CD14-positive monocyte (primary cell): ENCODE measurements around the gene ABHD10. TPM values are rescaled to one million over a fixed set of nuclear protein-coding genes. Genes with fewer than 3 reads are reported as not detected.
A peak's percentile ranks its signal among the peaks of the same experiment; 100 is the strongest.

Source experiments
- DNase-seq, 3 donors: peaks; one replicate each; pipeline ENCODE4 v3.0.0-alpha.2; 2011 to 2022
- H2AFZ ChIP-seq: 2 replicates; pipeline ENCODE4 v1.6.0; 2012; ENCODE audit warnings: mild to moderate bottlenecking, low read depth, low read length, inconsistent platforms; ENCODE audit not compliant: insufficient read depth, poor library complexity, severe bottlenecking
- H3K27ac ChIP-seq, 2 donors: 1 replicate in 1 of 2; 2 replicates in 1 of 2; pipeline ENCODE4 v1.5.1; 2012 to 2013; ENCODE audit warnings: low read length in 2 of 2, control low read depth in 1 of 2, inconsistent platforms in 1 of 2, low read depth in 1 of 2, mild to moderate bottlenecking in 1 of 2
- H3K27me3 ChIP-seq, 2 donors: one replicate each; pipeline versions ENCODE4 v1.6.0 to v1.6.1; 2011 to 2013; ENCODE audit warnings: low read length in 2 of 2; ENCODE audit not compliant: control insufficient read depth in 2 of 2, insufficient read depth in 2 of 2
- H3K36me3 ChIP-seq, 2 donors: replicated peaks in 1 of 2; 1 replicate in 1 of 2; 2 replicates in 1 of 2; pipeline versions ENCODE4 v1.5.1 to v1.6.1; 2012 to 2013; ENCODE audit warnings: low read length in 2 of 2, control low read depth in 1 of 2, inconsistent platforms in 1 of 2, mild to moderate bottlenecking in 1 of 2; ENCODE audit not compliant: insufficient read depth in 2 of 2, control insufficient read depth in 1 of 2
- H3K4me1 ChIP-seq, 2 donors: 1 replicate in 1 of 2; 2 replicates in 1 of 2; pipeline versions ENCODE4 v1.5.1 to v1.6.1; 2012 to 2013; ENCODE audit warnings: low read length in 2 of 2, control low read depth in 1 of 2, inconsistent platforms in 1 of 2, mild to moderate bottlenecking in 1 of 2, moderate library complexity in 1 of 2; ENCODE audit not compliant: insufficient read depth in 2 of 2, control insufficient read depth in 1 of 2
- H3K4me2 ChIP-seq: replicated peaks from 2 replicates; pipeline ENCODE3; 2012; ENCODE audit warnings: low read length, moderate library complexity, mild to moderate bottlenecking; ENCODE audit not compliant: poor library complexity, severe bottlenecking; ENCODE audit errors: extremely low read depth
- H3K4me3 ChIP-seq, 3 experiments: fragments of 200-600 bp in 1 of 3; sonication (generic) in 1 of 3; replicated peaks in 1 of 3; 1 replicate in 2 of 3; 2 replicates in 1 of 3; pipeline ENCODE4 v1.5.1; 2011 to 2013; ENCODE audit warnings: low read length in 3 of 3, mild to moderate bottlenecking in 3 of 3, control low read depth in 2 of 3, low read depth in 2 of 3, inconsistent platforms in 1 of 3, moderate library complexity in 1 of 3
- H3K79me2 ChIP-seq: 2 replicates; pipeline ENCODE4 v1.6.0; 2012; ENCODE audit warnings: mild to moderate bottlenecking, control low read depth, inconsistent platforms, low read length, moderate library complexity; ENCODE audit not compliant: insufficient read depth
- H3K9ac ChIP-seq: 2 replicates; pipeline ENCODE4 v1.6.0; 2017; ENCODE audit warnings: low read length, mild to moderate bottlenecking; ENCODE audit not compliant: insufficient read depth, poor library complexity, severe bottlenecking
- H3K9me3 ChIP-seq, 2 donors: replicated peaks in 1 of 2; 1 replicate in 1 of 2; 2 replicates in 1 of 2; pipeline versions ENCODE4 v1.5.1 to v1.6.1; 2012 to 2013; ENCODE audit warnings: low read length in 2 of 2, control low read depth in 1 of 2; ENCODE audit not compliant: control insufficient read depth in 1 of 2, insufficient read depth in 1 of 2
- H4K20me1 ChIP-seq: 2 replicates; pipeline ENCODE4 v1.6.0; 2012; ENCODE audit warnings: mild to moderate bottlenecking, low read length, control low read depth, moderate library complexity; ENCODE audit not compliant: insufficient read depth
- H3K27ac Mint-ChIP-seq, 7 donors: one replicate each; pipeline ENCODE4 v1.8.0; 2020; ENCODE audit warnings: mild to moderate bottlenecking in 7 of 7, mixed read lengths in 7 of 7, moderate library complexity in 6 of 7, inconsistent platforms in 2 of 7
- H3K27me3 Mint-ChIP-seq, 3 donors: one replicate each; pipeline ENCODE4 v1.8.0; 2021 to 2022; ENCODE audit warnings: low read depth in 3 of 3, mild to moderate bottlenecking in 3 of 3, mixed read lengths in 3 of 3, moderate library complexity in 3 of 3, inconsistent platforms in 1 of 3
- H3K36me3 Mint-ChIP-seq, 2 donors: one replicate each; pipeline ENCODE4 v1.8.0; 2020; ENCODE audit warnings: mixed read lengths in 2 of 2, inconsistent platforms in 1 of 2, mild to moderate bottlenecking in 1 of 2
- H3K4me1 Mint-ChIP-seq: one replicate; pipeline ENCODE4 v1.8.0; 2020; ENCODE audit warnings: mild to moderate bottlenecking, mixed read lengths
- H3K4me3 Mint-ChIP-seq, 2 donors: one replicate each; pipeline ENCODE4 v1.8.0; 2020; ENCODE audit warnings: mild to moderate bottlenecking in 2 of 2, mixed read lengths in 2 of 2, moderate library complexity in 1 of 2
- H3K9me3 Mint-ChIP-seq, 7 donors: one replicate each; pipeline ENCODE4 v1.8.0; 2020 to 2022; ENCODE audit warnings: mixed read lengths in 7 of 7, mild to moderate bottlenecking in 6 of 7, moderate library complexity in 6 of 7, inconsistent platforms in 2 of 7
- WGBS: methylation state at CpG from one replicate; pipeline ENCODE4 v1.1.5; 2013; ENCODE audit warnings: missing lambda C conversion rate; ENCODE audit not compliant: insufficient coverage; 5-methylcytosine and 5-hydroxymethylcytosine counted together
- intact Hi-C, 2 donors: fragments of 100-400 bp; cut with micrococcal nuclease; formaldehyde crosslinking; loops; one replicate each; pipeline versions ENCODE4 v1.15.0 to v1.15.1; 2023
- polyA plus RNA-seq, 3 donors: library from polyadenylated mRNA; depleted of rRNA in 1 of 3; unstranded in 2 of 3; stranded (reverse) in 1 of 3; fragments of 300-500 nt in 2 of 3; fragments of >200 nt in 1 of 3; fragmentation: Illumina TruSeq in 2 of 3; gene quantifications; 1 replicate in 2 of 3; 2 replicates in 1 of 3; pipeline ENCODE4 v1.2.3, GENCODE V29; 2012 to 2021
- TF ChIP-seq, protein P1 (sequence below): fragments of 200-600 bp; IDR thresholded peaks from one replicate; pipeline ENCODE4 v1.8.0; 2022; ENCODE audit warnings: antibody characterized with exemption, mild to moderate bottlenecking

The ABHD10 gene
- polyA plus RNA-seq, 3 donors: 15.2 to 22.3 (median 17.0) TPM

DNA sequence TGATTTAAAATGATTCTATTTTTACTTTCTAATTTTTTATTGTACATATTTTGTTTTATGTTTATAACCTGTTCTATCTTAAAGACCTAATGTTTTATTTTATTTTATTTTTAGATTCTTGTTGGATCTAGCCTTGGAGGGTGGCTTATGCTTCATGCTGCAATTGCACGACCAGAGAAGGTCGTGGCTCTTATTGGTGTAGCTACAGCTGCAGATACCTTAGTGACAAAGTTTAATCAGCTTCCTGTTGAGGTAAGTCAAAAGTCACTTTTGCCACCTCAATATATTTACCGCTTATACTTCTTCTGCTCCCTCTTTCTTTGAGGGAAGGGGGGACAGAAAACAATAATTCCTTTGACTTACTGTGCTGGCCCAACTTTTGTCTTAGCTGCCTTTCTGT lies 8.0 kb downstream of the ABHD10 start:
- Histone ChIP-seq H3K9me3 (no peaks in the 10 kb centered on the region), H3K27ac (no peak overlapping the region), H3K36me3 (peaks cover 45 to 81% of the 10 kb centered on the region in 2 donors), H4K20me1 (peaks cover 80% of the 10 kb centered on the region), H3K27me3 (no peaks in the 10 kb centered on the region), H3K4me2 (no peak overlapping the region), H3K79me2 (peaks cover 55% of the 10 kb centered on the region), H3K9ac (no peak overlapping the region), H3K4me1 (peaks cover 3 to 5% of the 10 kb centered on the region in 2 donors), H3K4me3 (no peak overlapping the region), H2AFZ (no peak overlapping the region)
- no peak for DNase-seq
- TF ChIP-seq, protein P1, sequence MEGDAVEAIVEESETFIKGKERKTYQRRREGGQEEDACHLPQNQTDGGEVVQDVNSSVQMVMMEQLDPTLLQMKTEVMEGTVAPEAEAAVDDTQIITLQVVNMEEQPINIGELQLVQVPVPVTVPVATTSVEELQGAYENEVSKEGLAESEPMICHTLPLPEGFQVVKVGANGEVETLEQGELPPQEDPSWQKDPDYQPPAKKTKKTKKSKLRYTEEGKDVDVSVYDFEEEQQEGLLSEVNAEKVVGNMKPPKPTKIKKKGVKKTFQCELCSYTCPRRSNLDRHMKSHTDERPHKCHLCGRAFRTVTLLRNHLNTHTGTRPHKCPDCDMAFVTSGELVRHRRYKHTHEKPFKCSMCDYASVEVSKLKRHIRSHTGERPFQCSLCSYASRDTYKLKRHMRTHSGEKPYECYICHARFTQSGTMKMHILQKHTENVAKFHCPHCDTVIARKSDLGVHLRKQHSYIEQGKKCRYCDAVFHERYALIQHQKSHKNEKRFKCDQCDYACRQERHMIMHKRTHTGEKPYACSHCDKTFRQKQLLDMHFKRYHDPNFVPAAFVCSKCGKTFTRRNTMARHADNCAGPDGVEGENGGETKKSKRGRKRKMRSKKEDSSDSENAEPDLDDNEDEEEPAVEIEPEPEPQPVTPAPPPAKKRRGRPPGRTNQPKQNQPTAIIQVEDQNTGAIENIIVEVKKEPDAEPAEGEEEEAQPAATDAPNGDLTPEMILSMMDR: no peak
- Mint-ChIP-seq H3K4me1 (peaks cover 18% of the 10 kb centered on the region), H3K27ac (peak overlapping the region in 1 of 7 donors; percentile 1), H3K36me3 (peaks cover 46 to 67% of the 10 kb centered on the region in 2 donors), H3K4me3 (no peak overlapping the region), H3K9me3 (no peaks in the 10 kb centered on the region), H3K27me3 (no peaks in the 10 kb centered on the region)
- intact Hi-C loops: no loop called here
- no CpG with 5 or more reads among the region's 3 CpGs for WGBS

- no peak overlapping the region for H3K9ac ChIP-seq
- no peaks in the 10 kb centered on the region for H3K27me3 ChIP-seq
- no CpG with 5 or more reads among the region's 3 CpGs for WGBS
- peak in 2 of 3 donors; percentile 30 to 38 for DNase-seq
- no peak overlapping the region for H3K27ac ChIP-seq
- no peak overlapping the region for H3K4me2 ChIP-seq
- Mint-ChIP-seq H3K27ac (peak overlapping the region in 1 of 7 donors; percentile 0), H3K4me3 (no peak overlapping the region), H3K9me3 (no peaks in the 10 kb centered on the region), H3K27me3 (no peaks in the 10 kb centered on the region), H3K4me1 (peaks cover 6% of the 10 kb centered on the region), H3K36me3 (peaks cover 57 to 62% of the 10 kb centered on the region in 2 donors)
- H3K36me3 ChIP-seq: peaks cover 62 to 85% of the 10 kb centered on the region in 2 donors
- H3K9me3 ChIP-seq: no peaks in the 10 kb centered on the region
- no peak overlapping the region for H2AFZ ChIP-seq
- peaks cover 32% of the 10 kb centered on the region for H3K79me2 ChIP-seq
- H3K4me3 ChIP-seq: no peak overlapping the region
- TF ChIP-seq, protein P1: peak; percentile 85
- H4K20me1 ChIP-seq: peaks cover 62% of the 10 kb centered on the region
- H3K4me1 ChIP-seq: no peaks in the 10 kb centered on the region
- intact Hi-C loops: no loop called here
These were observed 10.3 kb downstream of the ABHD10 start for GRCh38 chr3:111989061-111989678.
